Astrocyte (in vitro differentiated cells and primary cell): ENCODE results near the gene TFRC. TPM values are rescaled to one million over a fixed set of nuclear protein-coding genes. Genes with fewer than 3 reads are reported as not detected.

Experiments used
- DNase-seq: peaks from one replicate; pipeline ENCODE4 v3.0.0-alpha.2; 2010; ENCODE audit warnings: low read depth
- FAIRE-seq: peaks from 2 replicates; lab custom pipeline; 2011; peaks lifted over from hg19 to GRCh38; lab: Jason Lieb, UNC
- H2AFZ ChIP-seq: 2 replicates; pipeline ENCODE4 v1.6.0; 2012; ENCODE audit warnings: low read depth, low read length, inconsistent platforms
- H3K27ac ChIP-seq: 2 replicates; pipeline ENCODE4 v1.5.1; 2011; ENCODE audit warnings: low read depth, low read length, inconsistent platforms
- H3K27me3 ChIP-seq: 2 replicates; pipeline ENCODE4 v1.6.0; 2011; ENCODE audit warnings: low read length, inconsistent platforms; ENCODE audit not compliant: insufficient read depth
- H3K36me3 ChIP-seq: 2 replicates; pipeline ENCODE4 v1.5.1; 2011; ENCODE audit warnings: low read length, inconsistent platforms; ENCODE audit not compliant: insufficient read depth
- H3K4me1 ChIP-seq: 2 replicates; pipeline ENCODE4 v1.5.1; 2011; ENCODE audit warnings: low read length, inconsistent platforms; ENCODE audit not compliant: insufficient read depth
- H3K4me2 ChIP-seq: 2 replicates; pipeline ENCODE4 v1.6.0; 2012; ENCODE audit warnings: low read length, inconsistent platforms
- H3K4me3 ChIP-seq: 2 replicates; pipeline ENCODE4 v1.5.1; 2011; ENCODE audit warnings: low read depth, mild to moderate bottlenecking, low read length, inconsistent platforms; ENCODE audit not compliant: insufficient read depth
- H3K79me2 ChIP-seq: 2 replicates; pipeline ENCODE4 v1.6.0; 2012; ENCODE audit warnings: mild to moderate bottlenecking, low read length, inconsistent platforms; ENCODE audit not compliant: insufficient read depth
- H3K9ac ChIP-seq: 2 replicates; pipeline ENCODE4 v1.6.0; 2012; ENCODE audit warnings: mild to moderate bottlenecking, low read length, inconsistent platforms
- H3K9me3 ChIP-seq: 2 replicates; pipeline ENCODE4 v1.5.1; 2012; ENCODE audit warnings: low read depth, mild to moderate bottlenecking, low read length, inconsistent platforms; ENCODE audit not compliant: insufficient read depth
- H4K20me1 ChIP-seq: 2 replicates; pipeline ENCODE4 v1.6.0; 2012; ENCODE audit warnings: low read length, inconsistent platforms; ENCODE audit not compliant: insufficient read depth
- H3K27ac Mint-ChIP-seq: one replicate; pipeline ENCODE4 v1.8.0; 2021; ENCODE audit warnings: mild to moderate bottlenecking, mixed read lengths; ENCODE audit not compliant: unreplicated experiment
- H3K27me3 Mint-ChIP-seq: one replicate; pipeline ENCODE4 v1.8.0; 2021; ENCODE audit warnings: low read depth, mixed read lengths; ENCODE audit not compliant: unreplicated experiment
- H3K36me3 Mint-ChIP-seq: one replicate; pipeline ENCODE4 v1.8.0; 2021; ENCODE audit warnings: low read depth, mixed read lengths; ENCODE audit not compliant: unreplicated experiment
- H3K4me1 Mint-ChIP-seq: one replicate; pipeline ENCODE4 v1.8.0; 2021; ENCODE audit warnings: low read depth, mixed read lengths; ENCODE audit not compliant: unreplicated experiment
- H3K4me3 Mint-ChIP-seq: one replicate; pipeline ENCODE4 v1.8.0; 2021; ENCODE audit warnings: mild to moderate bottlenecking, moderate library complexity, mixed read lengths; ENCODE audit not compliant: unreplicated experiment
- H3K9me3 Mint-ChIP-seq: one replicate; pipeline ENCODE4 v1.8.0; 2021; ENCODE audit warnings: mild to moderate bottlenecking, mixed read lengths; ENCODE audit not compliant: unreplicated experiment
- CTCF ChIP-seq: IDR thresholded peaks from 2 replicates; pipeline ENCODE4 v1.5.1; 2011; ENCODE audit warnings: low read depth, mild to moderate bottlenecking, inconsistent platforms, low read length, moderate library complexity; ENCODE audit not compliant: insufficient read depth
- EZH2 ChIP-seq: IDR thresholded peaks from 2 replicates; pipeline ENCODE4 v1.6.1; 2012; ENCODE audit warnings: mild to moderate bottlenecking, low read length, inconsistent platforms; ENCODE audit not compliant: insufficient read depth
- total RNA-seq: library from RNA; stranded (reverse); gene quantifications from 2 replicates; pipeline ENCODE4 v1.2.1, GENCODE V29; 2021

Gene TFRC
- total RNA-seq, 1 donor from 2014 or later = 98.4 TPM

DNA sequence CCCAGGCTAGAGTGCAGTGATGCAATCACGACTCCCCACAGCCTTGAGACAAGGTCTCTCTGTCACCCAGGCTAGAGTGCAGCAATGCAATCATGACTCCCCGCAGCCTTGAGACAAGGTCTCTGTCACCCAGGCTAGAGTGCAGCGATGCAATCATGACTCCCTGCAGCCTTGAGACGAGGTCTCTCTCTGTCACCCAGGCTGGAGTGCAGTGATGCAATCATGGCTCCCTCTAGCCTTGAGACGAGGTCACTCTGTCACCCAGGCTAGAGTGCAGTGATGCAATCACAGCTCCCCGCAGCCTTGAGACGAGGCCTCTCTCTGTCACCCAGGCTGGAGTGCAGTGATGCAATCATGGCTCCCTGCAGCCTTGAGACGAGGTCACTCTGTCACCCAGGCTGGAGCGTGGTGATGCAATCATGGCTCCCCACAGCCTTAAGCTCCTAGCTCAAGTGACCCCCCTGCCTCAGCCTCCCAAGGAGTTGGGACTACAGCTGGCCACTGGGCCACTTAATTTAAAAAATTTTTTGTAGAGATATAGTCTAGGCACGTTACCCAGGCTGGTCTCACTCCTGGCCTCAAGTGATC, 26.1 kb downstream of the TFRC start:
- no peak overlapping the region for H3K4me3 ChIP-seq
- H3K36me3 ChIP-seq = peaks cover 37% of the 10 kb centered on the region
- H3K4me3 Mint-ChIP-seq = no peak overlapping the region
- no peak overlapping the region for H3K27ac ChIP-seq
- peaks cover 30% of the 10 kb centered on the region for H3K36me3 Mint-ChIP-seq
- no peaks in the 10 kb centered on the region for H3K9me3 ChIP-seq
- no peaks in the 10 kb centered on the region for H3K79me2 ChIP-seq
- H3K4me1 ChIP-seq = no peaks in the 10 kb centered on the region
- FAIRE-seq (no peak), DNase-seq (no peak)
- no peak overlapping the region for H3K9ac ChIP-seq
- no peaks in the 10 kb centered on the region for H3K4me1 Mint-ChIP-seq
- H3K27me3 ChIP-seq = no peaks in the 10 kb centered on the region
- TF ChIP-seq EZH2 (no peak), CTCF (no peak)
- peaks cover 5% of the 10 kb centered on the region for H4K20me1 ChIP-seq
- H3K27me3 Mint-ChIP-seq = no peaks in the 10 kb centered on the region
- no peak overlapping the region for H2AFZ ChIP-seq
- no peak overlapping the region for H3K4me2 ChIP-seq
- no peaks in the 10 kb centered on the region for H3K9me3 Mint-ChIP-seq
- no peak overlapping the region for H3K27ac Mint-ChIP-seq

DNA sequence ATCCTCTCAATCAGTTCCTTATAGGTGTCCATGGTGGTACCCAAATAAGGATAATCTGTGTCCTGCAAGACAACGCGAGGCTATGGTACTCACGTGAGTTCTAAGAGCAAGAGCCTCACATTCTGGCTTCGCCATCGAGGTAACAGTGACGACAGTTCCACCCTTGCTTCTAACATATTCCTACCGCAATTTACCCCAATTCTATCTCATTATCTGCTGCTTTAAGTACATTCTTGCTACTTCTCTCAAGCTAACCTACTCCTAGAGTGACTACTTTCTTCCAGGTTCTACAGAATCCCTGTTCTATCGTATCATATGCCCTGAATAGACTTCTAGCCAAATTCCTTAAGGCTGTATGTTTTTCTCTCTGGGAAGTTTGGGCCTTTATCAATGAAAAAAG, 26.6 kb downstream of the TFRC start:
- Histone ChIP-seq H3K4me3 (no peak overlapping the region), H3K36me3 (peaks cover 39% of the 10 kb centered on the region)
- no peak for FAIRE-seq

More for the DNA sequence above, 26.6 kb downstream of the TFRC start:
- Histone ChIP-seq H4K20me1 (peaks cover 5% of the 10 kb centered on the region), H3K4me1 (no peaks in the 10 kb centered on the region), H3K9me3 (no peaks in the 10 kb centered on the region), H3K79me2 (no peaks in the 10 kb centered on the region), H2AFZ (no peak overlapping the region), H3K4me2 (no peak overlapping the region), H3K9ac (no peak overlapping the region), H3K27ac (no peak overlapping the region), H3K27me3 (no peaks in the 10 kb centered on the region)
- DNase-seq = no peak
- Mint-ChIP-seq H3K4me3 (no peak overlapping the region), H3K27ac (no peak overlapping the region), H3K27me3 (no peaks in the 10 kb centered on the region), H3K9me3 (no peaks in the 10 kb centered on the region), H3K4me1 (no peaks in the 10 kb centered on the region), H3K36me3 (peaks cover 29% of the 10 kb centered on the region)
- TF ChIP-seq EZH2 (no peak), CTCF (no peak)
